H9 (cell line): ENCODE measurements around the gene MTFMT. TPM values are rescaled to one million over a fixed set of nuclear protein-coding genes. Genes with fewer than 3 reads are reported as not detected.

Experiments used
- DNase-seq: peaks from one replicate; pipeline ENCODE4 v3.0.0-alpha.2; 2017
- H2AFZ ChIP-seq: one replicate; pipeline ENCODE4 v1.6.1; 2013; ENCODE audit warnings: mild to moderate bottlenecking, low read length, control low read depth, moderate library complexity
- H2AK5ac ChIP-seq: 2 replicates; pipeline ENCODE4 v1.6.1; 2013; ENCODE audit warnings: low read length, control low read depth, mixed read lengths; ENCODE audit not compliant: insufficient read length
- H2BK120ac ChIP-seq: one replicate; pipeline ENCODE4 v1.6.1; 2013; ENCODE audit warnings: low read depth, mild to moderate bottlenecking, low read length, control low read depth, inconsistent platforms; ENCODE audit not compliant: poor library complexity, severe bottlenecking
- H2BK12ac ChIP-seq: 2 replicates; pipeline ENCODE4 v1.6.1; 2013; ENCODE audit warnings: low read length, control low read depth, mixed read lengths, low read depth; ENCODE audit not compliant: insufficient read length
- H2BK15ac ChIP-seq: 2 replicates; pipeline ENCODE4 v1.6.1; 2013; ENCODE audit warnings: low read depth, low read length, control low read depth
- H2BK20ac ChIP-seq: one replicate; pipeline ENCODE4 v1.6.1; 2013; ENCODE audit warnings: low read depth, mild to moderate bottlenecking, low read length, control low read depth, inconsistent platforms; ENCODE audit not compliant: poor library complexity, severe bottlenecking
- H2BK5ac ChIP-seq: 2 replicates; pipeline ENCODE4 v1.6.1; 2013; ENCODE audit warnings: low read length, control low read depth, mixed read lengths; ENCODE audit not compliant: insufficient read length
- H3K14ac ChIP-seq: 2 replicates; pipeline ENCODE4 v1.6.1; 2013; ENCODE audit warnings: low read length, control low read depth; ENCODE audit not compliant: insufficient read depth
- H3K18ac ChIP-seq: 2 replicates; pipeline ENCODE4 v1.6.1; 2013; ENCODE audit warnings: low read depth, mild to moderate bottlenecking, mixed read lengths, low read length, control low read depth; ENCODE audit not compliant: insufficient read length
- H3K23ac ChIP-seq: 2 replicates; pipeline ENCODE4 v1.6.1; 2013; ENCODE audit warnings: low read length, control low read depth, mixed read lengths, low read depth; ENCODE audit not compliant: insufficient read length
- H3K23me2 ChIP-seq: 2 replicates; pipeline ENCODE4 v1.6.1; 2013; ENCODE audit warnings: low read depth, mild to moderate bottlenecking, mixed read lengths, low read length, control low read depth; ENCODE audit not compliant: insufficient read length, poor library complexity, severe bottlenecking
- H3K27ac ChIP-seq: 2 replicates; pipeline ENCODE4 v1.5.1; 2013; ENCODE audit warnings: low read length, control low read depth, mixed read lengths, low read depth; ENCODE audit not compliant: insufficient read length
- H3K27me3 ChIP-seq: 2 replicates; pipeline ENCODE4 v1.6.1; 2013; ENCODE audit warnings: low read length, control low read depth, inconsistent platforms; ENCODE audit not compliant: insufficient read depth
- H3K4ac ChIP-seq: 2 replicates; pipeline ENCODE4 v1.6.1; 2013; ENCODE audit warnings: low read depth, mild to moderate bottlenecking, control low read depth, inconsistent platforms, low read length, moderate library complexity
- H3K4me1 ChIP-seq: 2 replicates; pipeline ENCODE4 v1.6.1; 2013; ENCODE audit warnings: low read length, control low read depth, inconsistent platforms; ENCODE audit not compliant: insufficient read depth
- H3K4me2 ChIP-seq: 2 replicates; pipeline ENCODE4 v1.6.1; 2013; ENCODE audit warnings: low read length, control low read depth, mixed read lengths; ENCODE audit not compliant: insufficient read length, insufficient read depth
- H3K56ac ChIP-seq: 2 replicates; pipeline ENCODE4 v1.6.1; 2013; ENCODE audit warnings: low read depth, mild to moderate bottlenecking, mixed read lengths, low read length, control low read depth; ENCODE audit not compliant: insufficient read length
- H3K79me1 ChIP-seq: 2 replicates; pipeline ENCODE4 v1.6.1; 2013; ENCODE audit warnings: low read depth, mild to moderate bottlenecking, moderate library complexity, low read length, control low read depth, inconsistent platforms; ENCODE audit not compliant: insufficient read depth, poor library complexity, severe bottlenecking
- H3K79me2 ChIP-seq: 2 replicates; pipeline ENCODE4 v1.6.1; 2013; ENCODE audit warnings: low read length, control low read depth, inconsistent platforms; ENCODE audit not compliant: insufficient read depth
- H3K9ac ChIP-seq: 2 replicates; pipeline ENCODE4 v1.6.1; 2013; ENCODE audit warnings: low read length, control low read depth, mixed read lengths; ENCODE audit not compliant: insufficient read length; ENCODE audit errors: extremely low read depth
- H3K9me3 ChIP-seq: one replicate; pipeline ENCODE4 v1.6.1; 2013; ENCODE audit warnings: low read depth, low read length, inconsistent platforms; ENCODE audit not compliant: control insufficient read depth
- H3T11ph ChIP-seq: one replicate; pipeline ENCODE4 v1.6.1; 2013; ENCODE audit warnings: mild to moderate bottlenecking, low read length, control low read depth, inconsistent platforms
- H4K20me1 ChIP-seq: one replicate; pipeline ENCODE4 v1.6.1; 2013; ENCODE audit not compliant: control insufficient read depth, insufficient read length, insufficient read depth
- H4K5ac ChIP-seq: 2 replicates; pipeline ENCODE4 v1.6.1; 2013; ENCODE audit warnings: low read depth, mild to moderate bottlenecking, mixed read lengths, low read length, control low read depth; ENCODE audit not compliant: insufficient read length
- H4K8ac ChIP-seq: replicated peaks from 2 replicates; pipeline ENCODE4 v1.6.1; 2013; ENCODE audit warnings: low read length, control low read depth, mixed read lengths, low read depth; ENCODE audit not compliant: insufficient read length
- H4K91ac ChIP-seq: 2 replicates; pipeline ENCODE4 v1.6.1; 2013; ENCODE audit warnings: low read depth, mild to moderate bottlenecking, moderate library complexity, mixed read lengths, low read length, control low read depth; ENCODE audit not compliant: insufficient read length
- H3K27ac Mint-ChIP-seq, 3 experiments: 2 replicates in 2 of 3; 3 replicates in 1 of 3; pipeline ENCODE4 v1.8.0; 2020 to 2021; ENCODE audit warnings: mixed read lengths in 3 of 3, mild to moderate bottlenecking in 1 of 3, moderate library complexity in 1 of 3
- H3K27me3 Mint-ChIP-seq: 2 replicates; pipeline ENCODE4 v1.8.0; 2021; ENCODE audit warnings: low read depth, mild to moderate bottlenecking, moderate library complexity, mixed read lengths
- H3K36me3 Mint-ChIP-seq, 3 experiments: 2 replicates in 2 of 3; 3 replicates in 1 of 3; pipeline ENCODE4 v1.8.0; 2020 to 2021; ENCODE audit warnings: low read depth in 3 of 3, mixed read lengths in 3 of 3; ENCODE audit not compliant: insufficient read depth in 1 of 3
- H3K4me1 Mint-ChIP-seq, 2 experiments: 2 replicates each; pipeline ENCODE4 v1.8.0; 2020; ENCODE audit warnings: mixed read lengths in 2 of 2
- H3K4me3 Mint-ChIP-seq, 2 experiments: 2 replicates in 1 of 2; 3 replicates in 1 of 2; pipeline ENCODE4 v1.8.0; 2020 to 2021; ENCODE audit warnings: mild to moderate bottlenecking in 2 of 2, mixed read lengths in 2 of 2, moderate library complexity in 1 of 2
- H3K9me3 Mint-ChIP-seq, 2 experiments: 2 replicates in 1 of 2; 3 replicates in 1 of 2; pipeline ENCODE4 v1.8.0; 2020; ENCODE audit warnings: mild to moderate bottlenecking in 2 of 2, mixed read lengths in 2 of 2, moderate library complexity in 1 of 2
- CTCF ChIP-seq: fragments of 200-600 bp; sonication (generic); conservative IDR thresholded peaks from 3 replicates; pipeline ENCODE4 v1.8.0; 2021; ENCODE audit warnings: antibody characterized with exemption, mild to moderate bottlenecking
- WGBS: extraction: QIAGEN DNeasy Blood & Tissue Kit; methylation state at CpG from one replicate; pipeline ENCODE4 v1.1.7; 2013; ENCODE audit warnings: missing lambda C conversion rate, low lambda C conversion rate, mixed read lengths; ENCODE audit not compliant: insufficient read length; ENCODE audit errors: extremely low coverage; 5-methylcytosine and 5-hydroxymethylcytosine counted together
- total RNA-seq: library from RNA; stranded (reverse); gene quantifications from 2 replicates; pipeline ENCODE4 v1.2.1, GENCODE V29; 2021

Gene MTFMT
- total RNA-seq, 1 experiment from 2014 or later: 16.0 TPM

GRCh38 chr15:64991536-64992135 lies 37.8 kb downstream of the MTFMT start:
- Histone ChIP-seq H2BK120ac (no peak overlapping the region), H3K14ac (no peak overlapping the region), H2AFZ (no peak overlapping the region), H3K4ac (no peak overlapping the region), H3K23ac (no peak overlapping the region), H2BK20ac (no peak overlapping the region), H3K9ac (no peak overlapping the region), H3K9me3 (no peaks in the 10 kb centered on the region), H3K56ac (no peak overlapping the region), H4K8ac (no peak overlapping the region), H4K20me1 (no peaks in the 10 kb centered on the region), H4K5ac (no peak overlapping the region), H2BK15ac (no peak overlapping the region), H3K4me1 (no peaks in the 10 kb centered on the region), H3K18ac (no peak overlapping the region), H3K79me1 (no peaks in the 10 kb centered on the region), H3K23me2 (no peaks in the 10 kb centered on the region), H3K27ac (no peak overlapping the region), H2BK12ac (no peak overlapping the region), H3K4me2 (no peak overlapping the region), H4K91ac (no peak overlapping the region), H2BK5ac (no peak overlapping the region), H3K27me3 (no peaks in the 10 kb centered on the region), H3K79me2 (no peaks in the 10 kb centered on the region), H2AK5ac (no peak overlapping the region), H3T11ph (no peak overlapping the region)
- TF ChIP-seq CTCF: no peak
- WGBS: no CpG with 5 or more reads among the region's 2 CpGs
- H3K27me3 Mint-ChIP-seq: no peaks in the 10 kb centered on the region; the same call in 1 of the 2 replicates
- peak overlapping the region in 1 of 2 experiments; percentile 58; a peak in 1 of 5 replicates for H3K4me3 Mint-ChIP-seq
- H3K9me3 Mint-ChIP-seq: no peaks in the 10 kb centered on the region
- H3K36me3 Mint-ChIP-seq: no peaks in the 10 kb centered on the region; a peak in 1 of 7 replicates
- peaks cover 9 to 18% of the 10 kb centered on the region in 2 experiments for H3K4me1 Mint-ChIP-seq
- no peak for DNase-seq
- H3K27ac Mint-ChIP-seq: no peak overlapping the region
